CD14-positive monocyte (primary cell): ENCODE results near the gene KDM2A. TPM values are rescaled to one million over a fixed set of nuclear protein-coding genes. Genes with fewer than 3 reads are reported as not detected.

Source experiments
- DNase-seq, 3 donors: peaks; one replicate each; pipeline ENCODE4 v3.0.0-alpha.2; 2011 to 2022
- H2AFZ ChIP-seq: 2 replicates; pipeline ENCODE4 v1.6.0; 2012; ENCODE audit warnings: mild to moderate bottlenecking, low read depth, low read length, inconsistent platforms; ENCODE audit not compliant: insufficient read depth, poor library complexity, severe bottlenecking
- H3K27ac ChIP-seq, 2 donors: 1 replicate in 1 of 2; 2 replicates in 1 of 2; pipeline ENCODE4 v1.5.1; 2012 to 2013; ENCODE audit warnings: low read length in 2 of 2, control low read depth in 1 of 2, inconsistent platforms in 1 of 2, low read depth in 1 of 2, mild to moderate bottlenecking in 1 of 2
- H3K27me3 ChIP-seq, 2 donors: one replicate each; pipeline versions ENCODE4 v1.6.0 to v1.6.1; 2011 to 2013; ENCODE audit warnings: low read length in 2 of 2; ENCODE audit not compliant: control insufficient read depth in 2 of 2, insufficient read depth in 2 of 2
- H3K36me3 ChIP-seq, 2 donors: replicated peaks in 1 of 2; 1 replicate in 1 of 2; 2 replicates in 1 of 2; pipeline versions ENCODE4 v1.5.1 to v1.6.1; 2012 to 2013; ENCODE audit warnings: low read length in 2 of 2, control low read depth in 1 of 2, inconsistent platforms in 1 of 2, mild to moderate bottlenecking in 1 of 2; ENCODE audit not compliant: insufficient read depth in 2 of 2, control insufficient read depth in 1 of 2
- H3K4me1 ChIP-seq, 2 donors: 1 replicate in 1 of 2; 2 replicates in 1 of 2; pipeline versions ENCODE4 v1.5.1 to v1.6.1; 2012 to 2013; ENCODE audit warnings: low read length in 2 of 2, control low read depth in 1 of 2, inconsistent platforms in 1 of 2, mild to moderate bottlenecking in 1 of 2, moderate library complexity in 1 of 2; ENCODE audit not compliant: insufficient read depth in 2 of 2, control insufficient read depth in 1 of 2
- H3K4me2 ChIP-seq: replicated peaks from 2 replicates; pipeline ENCODE3; 2012; ENCODE audit warnings: low read length, moderate library complexity, mild to moderate bottlenecking; ENCODE audit not compliant: poor library complexity, severe bottlenecking; ENCODE audit errors: extremely low read depth
- H3K4me3 ChIP-seq, 3 experiments: fragments of 200-600 bp in 1 of 3; sonication (generic) in 1 of 3; replicated peaks in 1 of 3; 1 replicate in 2 of 3; 2 replicates in 1 of 3; pipeline ENCODE4 v1.5.1; 2011 to 2013; ENCODE audit warnings: low read length in 3 of 3, mild to moderate bottlenecking in 3 of 3, control low read depth in 2 of 3, low read depth in 2 of 3, inconsistent platforms in 1 of 3, moderate library complexity in 1 of 3
- H3K79me2 ChIP-seq: 2 replicates; pipeline ENCODE4 v1.6.0; 2012; ENCODE audit warnings: mild to moderate bottlenecking, control low read depth, inconsistent platforms, low read length, moderate library complexity; ENCODE audit not compliant: insufficient read depth
- H3K9ac ChIP-seq: 2 replicates; pipeline ENCODE4 v1.6.0; 2017; ENCODE audit warnings: low read length, mild to moderate bottlenecking; ENCODE audit not compliant: insufficient read depth, poor library complexity, severe bottlenecking
- H3K9me3 ChIP-seq, 2 donors: replicated peaks in 1 of 2; 1 replicate in 1 of 2; 2 replicates in 1 of 2; pipeline versions ENCODE4 v1.5.1 to v1.6.1; 2012 to 2013; ENCODE audit warnings: low read length in 2 of 2, control low read depth in 1 of 2; ENCODE audit not compliant: control insufficient read depth in 1 of 2, insufficient read depth in 1 of 2
- H4K20me1 ChIP-seq: 2 replicates; pipeline ENCODE4 v1.6.0; 2012; ENCODE audit warnings: mild to moderate bottlenecking, low read length, control low read depth, moderate library complexity; ENCODE audit not compliant: insufficient read depth
- H3K27ac Mint-ChIP-seq, 7 donors: one replicate each; pipeline ENCODE4 v1.8.0; 2020; ENCODE audit warnings: mild to moderate bottlenecking in 7 of 7, mixed read lengths in 7 of 7, moderate library complexity in 6 of 7, inconsistent platforms in 2 of 7
- H3K27me3 Mint-ChIP-seq, 3 donors: one replicate each; pipeline ENCODE4 v1.8.0; 2021 to 2022; ENCODE audit warnings: low read depth in 3 of 3, mild to moderate bottlenecking in 3 of 3, mixed read lengths in 3 of 3, moderate library complexity in 3 of 3, inconsistent platforms in 1 of 3
- H3K36me3 Mint-ChIP-seq, 2 donors: one replicate each; pipeline ENCODE4 v1.8.0; 2020; ENCODE audit warnings: mixed read lengths in 2 of 2, inconsistent platforms in 1 of 2, mild to moderate bottlenecking in 1 of 2
- H3K4me1 Mint-ChIP-seq: one replicate; pipeline ENCODE4 v1.8.0; 2020; ENCODE audit warnings: mild to moderate bottlenecking, mixed read lengths
- H3K4me3 Mint-ChIP-seq, 2 donors: one replicate each; pipeline ENCODE4 v1.8.0; 2020; ENCODE audit warnings: mild to moderate bottlenecking in 2 of 2, mixed read lengths in 2 of 2, moderate library complexity in 1 of 2
- H3K9me3 Mint-ChIP-seq, 7 donors: one replicate each; pipeline ENCODE4 v1.8.0; 2020 to 2022; ENCODE audit warnings: mixed read lengths in 7 of 7, mild to moderate bottlenecking in 6 of 7, moderate library complexity in 6 of 7, inconsistent platforms in 2 of 7
- WGBS: methylation state at CpG from one replicate; pipeline ENCODE4 v1.1.5; 2013; ENCODE audit warnings: missing lambda C conversion rate; ENCODE audit not compliant: insufficient coverage; 5-methylcytosine and 5-hydroxymethylcytosine counted together
- intact Hi-C, 2 donors: fragments of 100-400 bp; cut with micrococcal nuclease; formaldehyde crosslinking; loops; one replicate each; pipeline versions ENCODE4 v1.15.0 to v1.15.1; 2023
- polyA plus RNA-seq, 3 donors: library from polyadenylated mRNA; depleted of rRNA in 1 of 3; unstranded in 2 of 3; stranded (reverse) in 1 of 3; fragments of 300-500 nt in 2 of 3; fragments of >200 nt in 1 of 3; fragmentation: Illumina TruSeq in 2 of 3; gene quantifications; 1 replicate in 2 of 3; 2 replicates in 1 of 3; pipeline ENCODE4 v1.2.3, GENCODE V29; 2012 to 2021
- TF ChIP-seq, protein P1 (sequence below): fragments of 200-600 bp; IDR thresholded peaks from one replicate; pipeline ENCODE4 v1.8.0; 2022; ENCODE audit warnings: antibody characterized with exemption, mild to moderate bottlenecking

Gene KDM2A
- polyA plus RNA-seq, 3 donors = 2.6 to 98.9 (median 3.9) TPM

- peak overlapping the region; percentile 98 for H3K4me3 Mint-ChIP-seq
- H3K36me3 ChIP-seq = peaks cover 40 to 42% of the 10 kb centered on the region in 2 donors
- peak overlapping the region; percentile 89 to 99 (median 95) for H3K27ac Mint-ChIP-seq
- intact Hi-C loops = loop anchor here (2.0 to 5.0 kb wide), 3 partner anchors 16 to 34 kb away; partner anchors contain the start of gene SSH3 (in 1 of the 2)
- H3K4me2 ChIP-seq = peak overlapping the region; percentile 93
- H3K27ac ChIP-seq = peak overlapping the region; percentile 92 to 99
- peaks cover 81% of the 10 kb centered on the region for H3K4me1 Mint-ChIP-seq
- TF ChIP-seq, protein P1, sequence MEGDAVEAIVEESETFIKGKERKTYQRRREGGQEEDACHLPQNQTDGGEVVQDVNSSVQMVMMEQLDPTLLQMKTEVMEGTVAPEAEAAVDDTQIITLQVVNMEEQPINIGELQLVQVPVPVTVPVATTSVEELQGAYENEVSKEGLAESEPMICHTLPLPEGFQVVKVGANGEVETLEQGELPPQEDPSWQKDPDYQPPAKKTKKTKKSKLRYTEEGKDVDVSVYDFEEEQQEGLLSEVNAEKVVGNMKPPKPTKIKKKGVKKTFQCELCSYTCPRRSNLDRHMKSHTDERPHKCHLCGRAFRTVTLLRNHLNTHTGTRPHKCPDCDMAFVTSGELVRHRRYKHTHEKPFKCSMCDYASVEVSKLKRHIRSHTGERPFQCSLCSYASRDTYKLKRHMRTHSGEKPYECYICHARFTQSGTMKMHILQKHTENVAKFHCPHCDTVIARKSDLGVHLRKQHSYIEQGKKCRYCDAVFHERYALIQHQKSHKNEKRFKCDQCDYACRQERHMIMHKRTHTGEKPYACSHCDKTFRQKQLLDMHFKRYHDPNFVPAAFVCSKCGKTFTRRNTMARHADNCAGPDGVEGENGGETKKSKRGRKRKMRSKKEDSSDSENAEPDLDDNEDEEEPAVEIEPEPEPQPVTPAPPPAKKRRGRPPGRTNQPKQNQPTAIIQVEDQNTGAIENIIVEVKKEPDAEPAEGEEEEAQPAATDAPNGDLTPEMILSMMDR = no peak
- peak overlapping the region; percentile 83 for H3K9ac ChIP-seq
- H3K36me3 Mint-ChIP-seq = peaks cover 45 to 62% of the 10 kb centered on the region in 2 donors
- H3K9me3 Mint-ChIP-seq = peaks cover 0 to 2% (median 0%) of the 10 kb centered on the region in 7 donors
- H2AFZ ChIP-seq = no peak overlapping the region
- no peaks in the 10 kb centered on the region for H3K27me3 ChIP-seq
- H3K4me1 ChIP-seq = peaks cover 66 to 90% of the 10 kb centered on the region in 2 donors
- H3K79me2 ChIP-seq = peaks cover 95% of the 10 kb centered on the region
- no peaks in the 10 kb centered on the region for H3K9me3 ChIP-seq
- peak; percentile 72 to 83 (median 76) for DNase-seq
- H3K27me3 Mint-ChIP-seq = peaks cover 2 to 4% (median 3%) of the 10 kb centered on the region in 3 donors
- H4K20me1 ChIP-seq = peaks cover 62% of the 10 kb centered on the region
- 2% methylated on average over 11 of the region's 21 CpGs for WGBS
- peak overlapping the region; percentile 75 to 98 (median 97) for H3K4me3 ChIP-seq
These were observed 149.3 kb downstream of the KDM2A start for GRCh38 chr11:67268081-67268961.

DNA sequence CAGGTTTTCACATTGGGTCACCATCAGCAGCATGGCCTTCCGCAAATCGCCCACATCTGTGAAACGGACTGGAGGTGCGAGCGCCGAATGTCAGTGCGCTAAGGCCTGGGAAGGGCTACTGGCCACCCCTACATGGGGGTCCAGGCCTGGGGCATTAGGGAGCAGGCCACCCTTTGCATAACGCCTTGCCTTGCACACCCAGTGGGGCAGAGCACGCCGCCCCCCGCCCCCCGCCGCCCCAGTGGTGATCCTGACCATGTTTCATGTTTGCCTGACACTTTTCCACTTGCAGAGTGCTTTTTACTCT lies 149.9 kb downstream of the KDM2A start:
- H3K4me3 Mint-ChIP-seq = peak overlapping the region; percentile 98
- H3K9ac ChIP-seq = peak overlapping the region; percentile 58
- TF ChIP-seq, protein P1 = no peak
- H2AFZ ChIP-seq = no peak overlapping the region
- DNase-seq = no peak
- WGBS = 36% methylated on average over 13 of the region's 13 CpGs
- peaks cover 45 to 68% of the 10 kb centered on the region in 2 donors for H3K36me3 Mint-ChIP-seq
- peaks cover 66 to 90% of the 10 kb centered on the region in 2 donors for H3K4me1 ChIP-seq
- peaks cover 68% of the 10 kb centered on the region for H4K20me1 ChIP-seq
- peak overlapping the region; percentile 75 to 98 (median 97) for H3K4me3 ChIP-seq
- H3K4me2 ChIP-seq = peak overlapping the region; percentile 93
- H3K36me3 ChIP-seq = peaks cover 40 to 42% of the 10 kb centered on the region in 2 donors
- peaks cover 0 to 2% (median 0%) of the 10 kb centered on the region in 7 donors for H3K9me3 Mint-ChIP-seq
- intact Hi-C loops = loop anchor here (2.0 to 5.0 kb wide), 3 partner anchors 16 to 33 kb away; partner anchors contain the start of gene SSH3 (in 1 of the 2)
- peak overlapping the region; percentile 92 to 99 for H3K27ac ChIP-seq
- H3K27ac Mint-ChIP-seq = peak overlapping the region; percentile 89 to 99 (median 95)
- peaks cover 2 to 6% (median 3%) of the 10 kb centered on the region in 3 donors for H3K27me3 Mint-ChIP-seq
- H3K79me2 ChIP-seq = peaks cover 96% of the 10 kb centered on the region
- peaks cover 81% of the 10 kb centered on the region for H3K4me1 Mint-ChIP-seq
- H3K9me3 ChIP-seq = no peaks in the 10 kb centered on the region
- no peaks in the 10 kb centered on the region for H3K27me3 ChIP-seq
